SK-N-MC (cell line): Measurements from ENCODE around the gene YEATS2.

ENCODE experiments used
- DNase-seq: peaks from one replicate; pipeline ENCODE4 v3.0.0-alpha.2; 2011; ENCODE audit warnings: low read depth, low spot score
- H3K27ac ChIP-seq: fragments of 200-600 bp; sonication (generic); 2 replicates; pipeline ENCODE4 v1.5.1; 2016; ENCODE audit warnings: mixed run types
- H3K36me3 ChIP-seq: fragments of 200-600 bp; sonication (generic); 2 replicates; pipeline ENCODE4 v1.6.1; 2017; ENCODE audit warnings: antibody characterized with exemption, low read length, mixed read lengths; ENCODE audit not compliant: insufficient read depth
- H3K4me3 ChIP-seq: fragments of 200-600 bp; sonication (generic); 2 replicates; pipeline ENCODE4 v1.5.1; 2016
- H3K9ac ChIP-seq: fragments of 200-600 bp; sonication (generic); 2 replicates; pipeline ENCODE4 v1.8.0; 2017; ENCODE audit warnings: mixed run types, mixed read lengths; ENCODE audit not compliant: insufficient read length
- H3K9me3 ChIP-seq: fragments of 200-600 bp; sonication (generic); 2 replicates; pipeline ENCODE4 v1.6.1; 2017; ENCODE audit warnings: low read depth, mild to moderate bottlenecking, antibody characterized with exemption, low read length, moderate library complexity, mixed read lengths
- EZH2 ChIP-seq: fragments of 200-600 bp; sonication (generic); IDR thresholded peaks from one replicate; pipeline ENCODE4 v1.6.1; 2017; ENCODE audit warnings: antibody characterized with exemption
- FOXP2 ChIP-seq: optimal IDR thresholded peaks from 2 replicates; pipeline ENCODE3; 2011; ENCODE audit warnings: mild to moderate bottlenecking, moderate library complexity; ENCODE audit not compliant: insufficient read depth; ENCODE audit errors: extremely low read length, control extremely low read depth
- POLR2AphosphoS5 ChIP-seq: IDR thresholded peaks from 2 replicates; pipeline ENCODE4 v1.6.1; 2012; ENCODE audit warnings: mild to moderate bottlenecking, low read depth, low read length, borderline replicate concordance

The YEATS2 gene

DNA sequence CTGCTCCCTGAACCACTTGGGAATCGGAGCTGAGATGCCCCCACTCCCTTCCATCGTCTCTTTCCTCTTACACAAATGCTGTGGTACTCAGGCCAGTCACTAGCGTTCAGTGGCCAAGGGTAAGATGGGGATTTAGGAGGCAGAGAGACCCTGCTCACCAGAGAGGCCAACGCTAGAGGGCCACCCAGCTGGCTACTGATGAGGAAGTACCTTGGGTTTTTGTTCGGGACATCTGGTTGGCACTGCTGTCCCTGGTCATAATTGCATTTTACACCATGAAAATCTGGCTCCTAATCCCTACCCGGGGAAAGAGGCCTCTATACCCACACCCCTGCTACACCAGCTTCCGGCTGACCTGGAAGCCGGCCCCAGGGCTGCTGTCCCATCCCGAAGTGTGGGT lies 120.0 kb downstream of the YEATS2 start:
- Histone ChIP-seq H3K9me3 (no peaks in the 10 kb centered on the region), H3K4me3 (no peak overlapping the region), H3K36me3 (peaks cover 6% of the 10 kb centered on the region), H3K9ac (no peak overlapping the region), H3K27ac (no peak overlapping the region)
- no peak for DNase-seq
- TF ChIP-seq FOXP2 (no peak), POLR2AphosphoS5 (no peak), EZH2 (no peak)

DNA sequence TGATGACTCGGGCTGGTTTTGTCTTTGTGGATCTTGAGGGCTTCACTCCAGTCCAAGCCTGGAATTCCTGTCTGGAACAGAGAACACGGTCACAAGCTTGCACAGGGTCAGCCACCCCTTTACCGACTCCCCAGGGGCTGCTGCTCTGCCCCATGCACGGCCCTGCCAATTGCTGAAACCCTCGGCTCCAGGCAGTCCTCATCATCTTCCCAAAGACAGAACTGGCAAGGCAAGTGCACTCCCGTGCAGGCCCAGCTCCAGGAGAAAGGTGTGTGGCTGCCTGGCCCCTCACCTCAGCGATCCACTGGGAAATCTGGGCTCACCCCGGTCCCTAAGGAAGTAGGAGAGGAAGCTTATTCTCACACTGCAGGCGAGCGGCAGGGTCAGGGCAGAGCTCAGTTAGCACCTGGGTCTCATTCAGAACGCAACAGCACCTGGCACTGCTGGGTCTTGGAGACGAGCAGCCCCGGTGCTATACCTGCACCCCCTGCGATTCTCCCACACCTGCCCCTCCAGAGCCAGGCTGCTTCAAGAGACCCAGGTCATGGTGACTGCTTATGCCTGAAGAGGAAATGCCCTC lies 120.5 kb downstream of the YEATS2 start:
- no peaks in the 10 kb centered on the region for H3K9me3 ChIP-seq
- TF ChIP-seq POLR2AphosphoS5 (no peak), EZH2 (no peak), FOXP2 (no peak)
- no peak overlapping the region for H3K9ac ChIP-seq
- peaks cover 4% of the 10 kb centered on the region; the same call in 1 of the 2 replicates for H3K36me3 ChIP-seq
- DNase-seq = no peak
- no peak overlapping the region for H3K4me3 ChIP-seq
- H3K27ac ChIP-seq = no peak overlapping the region

DNA sequence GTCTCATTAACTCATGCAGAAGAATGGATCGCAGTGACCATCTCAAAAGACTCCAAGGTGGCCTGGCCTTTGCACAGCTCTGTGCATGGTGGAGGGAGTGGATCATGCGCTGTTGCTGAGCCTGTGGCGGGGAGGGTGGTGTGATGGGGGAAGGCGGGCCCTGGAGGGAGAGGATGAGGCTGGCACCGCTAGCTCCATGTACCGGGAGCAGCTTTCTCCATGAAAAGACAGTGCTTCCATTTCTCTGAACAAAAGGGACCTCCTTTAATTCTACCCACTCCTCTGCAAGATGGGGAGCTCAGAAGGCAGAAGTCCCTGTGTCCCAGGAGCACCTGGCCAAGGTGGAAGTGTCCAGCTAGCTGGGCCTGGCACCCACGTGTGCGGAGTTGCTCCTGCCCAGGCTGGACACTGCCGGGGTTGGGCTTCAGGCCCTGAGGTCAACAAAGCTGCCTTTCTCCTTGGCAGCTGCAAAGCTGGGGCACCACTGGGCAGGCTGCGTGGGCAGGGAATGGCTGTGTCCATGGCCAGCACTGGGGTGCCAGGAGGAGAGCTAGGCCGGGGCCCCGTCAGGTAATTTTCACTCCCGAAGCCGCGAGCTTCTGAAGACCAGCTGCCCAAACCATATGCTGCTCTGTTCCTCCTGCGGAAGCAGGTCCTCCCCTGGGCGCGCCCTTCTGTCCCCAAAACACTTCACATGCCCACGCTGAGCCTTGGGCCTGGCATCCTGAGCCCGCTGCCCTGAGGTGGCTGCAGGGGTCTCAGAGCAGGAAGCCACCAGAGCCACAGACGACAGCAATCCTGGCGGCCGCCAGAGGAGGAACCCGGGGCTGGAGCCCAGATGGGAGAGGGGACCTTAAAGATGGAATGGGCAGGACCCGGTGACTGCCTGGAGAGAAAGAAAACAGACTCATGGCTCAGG lies 121.4 kb downstream of the YEATS2 start:
- Histone ChIP-seq H3K27ac (no peak overlapping the region), H3K9ac (no peak overlapping the region), H3K36me3 (peaks cover 4% of the 10 kb centered on the region; the same call in 1 of the 2 replicates), H3K4me3 (no peak overlapping the region), H3K9me3 (no peaks in the 10 kb centered on the region)
- TF ChIP-seq FOXP2 (no peak), POLR2AphosphoS5 (peak; percentile 30; the same call in 1 of the 2 replicates)
- DNase-seq = no peak

DNA sequence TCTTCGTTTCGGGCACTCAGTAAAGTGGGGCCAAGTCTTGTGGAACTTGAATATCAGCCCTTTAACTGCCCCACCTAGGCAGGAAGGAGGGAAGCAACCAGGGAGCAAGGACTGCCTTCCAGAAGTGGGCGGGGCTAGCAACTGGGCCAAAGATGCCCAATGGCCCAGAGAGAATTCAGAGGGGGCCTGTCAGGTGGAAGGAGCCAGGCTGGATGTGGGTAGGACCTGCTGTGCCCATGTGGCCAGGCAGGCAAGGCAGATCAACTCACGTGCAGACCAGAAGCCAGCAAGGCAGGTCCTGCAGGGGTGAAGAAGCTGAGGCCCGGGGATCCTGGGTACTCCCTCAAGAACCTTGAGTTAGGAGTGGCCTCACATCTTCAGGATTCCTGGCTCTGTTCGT lies 122.2 kb downstream of the YEATS2 start:
- no peak for TF ChIP-seq EZH2
- no peak for TF ChIP-seq POLR2AphosphoS5
- Histone ChIP-seq H3K36me3 (peaks cover 4% of the 10 kb centered on the region; the same call in 1 of the 2 replicates), H3K27ac (no peak overlapping the region), H3K4me3 (no peak overlapping the region), H3K9ac (no peak overlapping the region), H3K9me3 (no peaks in the 10 kb centered on the region)
- no peak for DNase-seq

DNA sequence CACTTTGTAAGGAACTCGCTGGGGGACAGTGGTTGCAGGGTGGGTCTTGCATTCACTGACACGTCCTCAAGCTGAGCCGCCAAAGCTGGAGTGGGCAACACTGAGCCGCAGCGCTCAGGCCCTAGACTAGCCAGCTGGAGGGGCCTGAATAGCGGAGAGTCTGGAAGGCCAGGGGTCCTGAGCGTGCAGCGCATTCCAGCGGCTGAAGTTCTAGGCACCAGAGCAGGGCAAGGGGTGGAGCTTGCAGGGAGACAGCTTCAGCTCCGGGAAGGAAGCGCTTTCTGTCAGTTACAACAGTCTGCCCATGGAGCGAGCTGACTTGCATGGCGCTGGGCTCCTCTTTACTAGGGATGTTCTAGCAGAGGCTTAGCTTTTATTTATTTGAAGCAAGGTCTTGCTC lies 125.0 kb downstream of the YEATS2 start:
- no peak for TF ChIP-seq EZH2
- no peak for TF ChIP-seq FOXP2
- no peak for TF ChIP-seq POLR2AphosphoS5
- no peak overlapping the region for H3K4me3 ChIP-seq
- no peak overlapping the region for H3K27ac ChIP-seq
- no peak overlapping the region for H3K9ac ChIP-seq
- H3K9me3 ChIP-seq = no peaks in the 10 kb centered on the region
- DNase-seq = no peak
- no peaks in the 10 kb centered on the region for H3K36me3 ChIP-seq

DNA sequence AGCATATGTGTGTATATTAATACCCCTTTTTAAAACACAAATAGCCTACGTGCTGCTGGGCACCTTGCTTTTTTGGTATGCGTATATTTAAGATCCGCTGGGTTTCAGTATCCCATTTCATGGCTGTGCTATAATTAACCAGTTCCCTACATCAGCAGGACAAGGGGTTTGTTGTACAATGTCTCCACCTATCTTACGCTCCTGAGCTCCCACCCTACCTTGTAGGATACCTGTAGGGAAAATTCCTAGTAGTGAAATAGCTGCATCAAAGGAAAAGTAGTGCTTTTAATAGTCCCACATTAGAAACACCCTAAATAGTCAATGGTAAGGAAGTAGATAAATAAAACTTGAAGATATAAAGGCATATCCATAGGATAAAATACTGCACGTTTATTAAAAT lies 126.4 kb downstream of the YEATS2 start:
- TF ChIP-seq POLR2AphosphoS5 (no peak), EZH2 (no peak), FOXP2 (no peak)
- H3K9ac ChIP-seq = peak overlapping the region; percentile 71
- 0 out of 2 replicates have a peak, but pooled peaks cover 7% of the 10 kb centered on the region for H3K36me3 ChIP-seq
- H3K9me3 ChIP-seq = no peaks in the 10 kb centered on the region
- DNase-seq = no peak
- H3K4me3 ChIP-seq = peak overlapping the region; percentile 90
- H3K27ac ChIP-seq = no peak overlapping the region

DNA sequence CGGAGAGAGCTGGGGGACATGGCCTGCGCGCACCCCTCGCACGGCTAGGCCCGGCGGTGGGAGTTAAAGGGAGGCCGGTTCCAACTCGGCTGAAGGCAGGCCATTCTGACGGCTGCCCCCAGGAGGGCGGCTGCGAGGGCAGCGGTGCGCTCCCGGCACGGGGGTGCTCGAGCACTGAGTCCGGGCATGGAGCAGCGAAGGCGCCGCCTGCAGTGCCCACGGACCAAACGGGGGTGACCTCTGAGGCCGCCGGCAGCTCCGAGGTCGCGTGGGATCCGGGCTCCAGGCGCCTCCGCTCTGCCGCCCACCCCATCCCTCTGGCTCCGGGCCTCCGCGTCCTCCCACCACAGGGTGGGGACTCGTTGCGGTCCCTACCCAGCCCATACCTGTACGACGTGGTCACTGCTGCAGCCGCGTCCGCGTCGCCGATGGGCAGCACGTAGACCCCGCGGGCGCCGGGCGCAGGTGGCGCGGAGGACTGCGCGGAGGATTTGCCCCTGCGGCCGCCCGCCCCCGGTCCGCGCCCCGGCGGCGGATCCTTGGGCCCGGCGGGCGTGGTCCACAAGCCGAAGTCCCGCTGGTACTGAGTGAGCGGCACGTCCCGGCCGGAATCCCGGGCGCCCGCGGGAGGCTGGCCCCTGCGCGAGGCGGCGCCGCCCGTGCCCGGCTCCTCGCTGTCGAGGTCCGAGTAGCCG lies 127.3 kb downstream of the YEATS2 start:
- H3K9me3 ChIP-seq = no peaks in the 10 kb centered on the region
- no peak for DNase-seq
- peak overlapping the region; percentile 90 for H3K4me3 ChIP-seq
- peak overlapping the region; percentile 71 for H3K9ac ChIP-seq
- H3K27ac ChIP-seq = no peak overlapping the region
- TF ChIP-seq POLR2AphosphoS5 (no peak), FOXP2 (no peak), EZH2 (no peak)
- H3K36me3 ChIP-seq = peaks cover 7% of the 10 kb centered on the region; the same call in 1 of the 2 replicates

DNA sequence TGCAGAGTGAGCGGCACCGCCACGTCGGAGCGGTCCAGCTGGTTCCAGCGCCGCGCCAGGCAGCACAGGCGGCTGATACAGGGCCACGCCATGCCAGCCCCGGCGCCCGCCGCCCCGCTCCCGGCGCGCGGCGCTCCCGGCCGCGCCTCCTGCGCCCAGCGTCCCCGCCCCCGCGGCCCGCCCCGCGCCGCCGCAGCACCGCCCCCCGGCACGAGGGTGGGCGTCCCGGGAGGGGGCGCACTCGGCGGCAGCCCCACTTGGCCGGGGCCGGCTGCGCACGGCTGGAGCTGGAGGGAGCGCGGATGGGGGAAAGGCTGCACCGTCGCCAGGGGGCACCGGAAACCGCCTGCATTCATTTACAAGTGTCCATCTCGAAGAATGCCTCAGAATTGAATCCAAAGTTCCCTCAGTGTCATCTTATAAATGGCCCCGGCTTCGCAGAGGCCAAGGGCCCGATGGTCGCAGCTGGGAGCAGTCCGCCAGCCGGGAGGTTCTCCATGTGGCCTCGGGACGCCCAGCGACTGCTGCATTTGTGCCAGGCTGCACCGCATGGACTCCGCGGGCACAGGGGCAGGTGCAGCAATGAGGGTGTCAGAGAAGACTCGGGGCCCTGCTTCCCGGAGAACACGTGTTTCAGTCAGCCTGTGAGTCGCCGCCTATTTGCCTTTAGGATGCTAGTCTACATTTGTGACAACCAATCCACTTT lies 128.0 kb downstream of the YEATS2 start, which contains the start of gene MAP6D1:
Gene MAP6D1 (minus strand): TSS at position 122 of the 706 bp plus-strand sequence. CDS start 30 bp downstream, at position 92.
- TF ChIP-seq FOXP2 = no peak
- no peak for TF ChIP-seq EZH2
- TF ChIP-seq POLR2AphosphoS5 = no peak
- no peak for DNase-seq
- peak within 1 kb of the TSS; percentile 71 for H3K9ac ChIP-seq
- no peaks in the 10 kb centered on the region for H3K9me3 ChIP-seq
- no peak within 1 kb of the TSS for H3K27ac ChIP-seq
- peaks cover 12% of the 10 kb centered on the region; the same call in 1 of the 2 replicates for H3K36me3 ChIP-seq
- peak within 1 kb of the TSS; percentile 90 for H3K4me3 ChIP-seq
